ENCODE data around the gene DESI1.
"Not testable (repeated sequence)": the region's sequence is repeated elsewhere in the genome, so short reads cannot be mapped to it uniquely, and the experiment has no call there.

DESI1 gene

DNA sequence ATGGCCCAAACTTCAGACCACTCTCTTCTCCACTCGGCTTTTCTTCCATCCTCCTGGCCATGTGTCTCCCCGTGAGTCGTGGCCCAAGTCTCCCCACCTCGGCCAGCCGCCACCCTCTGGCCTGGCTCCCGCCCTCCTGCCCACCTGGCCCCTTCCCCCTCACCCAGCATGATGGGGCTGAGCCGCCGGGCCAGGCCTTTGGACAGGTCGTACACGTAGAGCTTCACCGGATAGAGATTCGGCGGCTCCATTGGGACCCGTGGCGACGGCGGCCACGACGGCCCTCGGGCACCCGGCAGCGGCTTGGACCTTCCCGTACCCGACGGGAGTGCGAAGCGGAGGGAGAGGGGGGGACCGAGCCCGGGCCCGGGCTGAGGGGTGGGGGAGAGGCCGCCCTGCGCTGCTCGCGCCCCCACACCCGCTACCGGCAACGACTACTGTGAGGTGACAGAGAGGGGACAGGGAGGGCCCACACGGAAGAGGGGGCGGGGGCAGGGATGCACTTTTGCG is at the start of gene DESI1:
Gene DESI1, minus strand, starts transcription at position 455 of the 510 bp plus-strand sequence. Its CDS starts 204 bp downstream, at position 251.
- peak; percentile 27 for DNase-seq (ENCODE audit: low spot score)

DNA sequence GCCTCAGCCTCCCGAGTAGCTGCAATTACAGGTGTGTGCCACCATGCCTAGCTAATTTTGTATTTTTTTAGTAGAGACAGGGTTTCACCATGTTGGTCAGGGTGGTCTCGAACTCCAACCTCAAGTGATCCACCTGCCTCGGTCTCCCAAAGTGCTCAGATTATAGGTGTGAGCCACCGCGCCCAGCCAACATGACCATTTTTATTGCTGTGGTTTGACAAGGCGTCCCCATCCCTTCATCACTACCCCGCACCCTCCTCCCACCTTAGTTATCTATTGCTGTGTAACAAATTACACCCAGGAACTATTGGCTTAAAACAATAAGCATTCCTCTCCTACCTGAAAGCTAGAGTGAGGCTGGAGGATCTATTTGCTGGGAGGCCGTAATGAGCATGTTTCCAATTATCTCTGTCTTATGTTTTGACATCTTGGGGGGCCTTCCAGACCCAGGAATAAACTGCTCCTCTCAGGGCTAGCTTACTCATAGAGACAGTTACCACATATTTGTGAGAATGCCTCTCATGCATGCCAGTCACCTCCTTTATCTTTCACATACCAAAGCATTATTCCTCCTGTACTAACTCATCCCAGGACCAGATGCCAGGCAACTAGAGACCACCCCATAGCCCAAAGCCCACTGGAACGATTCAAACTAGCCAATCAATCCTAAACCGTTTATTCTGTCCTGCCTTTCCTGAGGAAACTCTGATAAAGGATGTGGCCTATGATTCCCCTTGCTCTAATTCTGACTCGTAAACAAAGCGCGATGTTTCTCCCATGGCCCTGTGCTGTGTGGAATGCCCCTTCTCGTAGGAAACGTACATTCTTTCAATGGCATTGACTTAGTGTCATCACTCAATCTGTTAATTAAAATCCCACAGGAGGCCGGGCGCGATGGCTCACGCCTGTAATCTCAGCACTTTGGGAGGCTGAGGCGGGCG is 48.4 kb upstream of the DESI1 start:
- peak; percentile 59 for DNase-seq (ENCODE audit: low spot score)

DNA sequence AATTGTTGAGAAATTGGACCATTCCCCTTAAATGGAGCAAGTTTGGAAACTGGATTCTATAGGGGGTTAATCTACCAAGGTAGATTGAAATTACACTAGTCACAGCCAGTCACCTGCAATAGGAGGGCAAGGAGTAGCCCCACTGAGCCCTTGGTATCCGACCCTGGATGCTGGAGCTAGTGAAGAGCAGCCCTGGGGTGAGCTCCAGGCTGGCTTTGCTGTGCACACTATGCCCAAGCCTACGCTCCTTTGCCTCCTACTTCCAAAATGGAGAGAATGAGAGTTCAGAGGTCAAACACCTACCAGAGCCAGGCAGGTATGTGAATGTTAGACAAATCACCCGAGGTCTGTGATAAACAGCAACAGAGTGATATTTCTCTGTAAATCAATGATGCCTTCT is 44.1 kb upstream of the DESI1 start:
- DNase-seq (ENCODE audit: low spot score): no peak

GRCh38 chr22:41664490-41664889 is 43.6 kb upstream of the DESI1 start:
- DNase-seq (ENCODE audit: low spot score): no peak

- DNase-seq (ENCODE audit: low spot score): not testable (repeated sequence)
Measured at GRCh38 chr22:41663594-41663993, 42.8 kb upstream of the DESI1 start.

DNA sequence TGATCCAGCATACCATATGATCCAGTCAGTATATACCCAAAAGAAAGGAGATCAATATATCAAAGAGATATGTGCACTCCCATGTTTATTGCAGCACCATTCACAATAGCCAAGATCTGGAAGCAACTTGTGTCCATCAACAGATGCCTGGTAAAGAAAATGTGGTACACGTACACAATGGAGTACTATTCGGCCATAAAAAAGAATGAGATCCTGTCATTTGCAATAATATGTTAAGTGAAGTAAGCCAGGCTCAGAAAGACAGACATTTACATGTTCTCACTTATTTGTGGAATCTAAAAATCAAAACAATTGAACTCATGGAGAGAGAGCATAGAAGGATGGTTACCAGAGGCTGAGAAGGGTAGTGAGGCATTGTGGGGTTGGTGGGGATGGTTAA is 40.9 kb upstream of the DESI1 start:
- no peak for DNase-seq (ENCODE audit: low spot score)

DNA sequence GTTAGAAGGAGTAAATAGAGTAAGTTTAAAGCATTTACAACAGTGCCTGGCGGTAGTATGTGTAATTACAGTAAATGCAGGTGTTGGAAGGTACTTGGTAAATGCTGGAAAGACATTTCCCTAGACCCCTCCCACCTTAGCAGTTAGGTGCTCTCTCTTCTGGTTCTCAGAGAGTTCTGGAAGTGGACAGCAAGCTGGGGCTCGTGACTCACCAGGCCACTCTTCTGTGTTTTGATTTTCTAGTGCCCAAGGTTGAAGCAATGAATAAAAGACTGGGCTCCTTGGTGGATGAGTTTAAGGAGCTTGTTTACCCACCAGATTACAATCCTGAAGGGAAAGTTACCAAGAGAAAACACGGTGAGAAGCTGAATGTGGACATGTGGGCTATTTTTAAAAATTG is 40.2 kb upstream of the DESI1 start:
- DNase-seq (ENCODE audit: low spot score): no peak

- DNase-seq (ENCODE audit: low spot score): no peak
Measured at GRCh38 chr22:41660416-41660815, 39.6 kb upstream of the DESI1 start.

GRCh38 chr22:41659941-41660340 is 39.1 kb upstream of the DESI1 start:
- no peak for DNase-seq (ENCODE audit: low spot score)

DNA sequence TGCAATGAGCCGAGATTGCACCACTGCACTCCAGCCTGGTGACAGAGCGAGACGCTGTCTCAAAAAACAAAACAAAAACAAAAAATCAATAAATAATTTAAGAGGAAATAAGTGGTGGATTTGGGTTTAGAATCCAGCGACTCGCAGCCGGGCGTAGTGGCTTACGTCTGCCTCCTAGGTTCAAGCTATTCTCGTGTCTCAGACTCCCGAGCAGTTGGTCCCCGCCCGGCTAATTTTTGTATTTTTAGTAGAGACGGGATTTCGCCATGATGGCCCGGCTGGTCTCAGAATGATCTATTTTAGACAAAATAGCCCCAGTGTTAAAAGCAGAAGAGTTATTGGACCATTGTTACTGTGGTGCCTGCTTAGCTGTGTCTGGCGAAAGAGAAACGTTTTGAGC is 38.0 kb upstream of the DESI1 start:
- no peak for DNase-seq (ENCODE audit: low spot score)

DNA sequence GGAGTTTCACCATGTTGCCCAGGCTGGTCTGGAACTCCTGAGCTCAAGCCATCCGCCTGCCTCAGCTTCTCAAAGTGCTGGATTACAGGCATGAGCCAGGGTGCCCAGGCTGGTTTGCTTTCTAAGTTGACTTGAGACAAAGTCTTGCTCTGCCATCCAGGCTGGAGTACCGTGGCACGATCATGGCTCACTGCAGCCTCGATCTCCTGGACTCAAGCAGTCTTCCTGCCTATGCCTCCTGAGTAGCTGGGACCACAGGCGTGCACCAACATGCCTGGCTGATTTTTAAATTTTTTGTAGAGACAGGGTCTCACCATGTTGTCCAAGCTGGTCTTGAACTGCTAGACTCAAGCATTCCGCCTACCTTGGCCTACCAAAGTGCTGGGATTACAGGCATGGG is 36.9 kb upstream of the DESI1 start:
- DNase-seq (ENCODE audit: low spot score): no peak

DNA sequence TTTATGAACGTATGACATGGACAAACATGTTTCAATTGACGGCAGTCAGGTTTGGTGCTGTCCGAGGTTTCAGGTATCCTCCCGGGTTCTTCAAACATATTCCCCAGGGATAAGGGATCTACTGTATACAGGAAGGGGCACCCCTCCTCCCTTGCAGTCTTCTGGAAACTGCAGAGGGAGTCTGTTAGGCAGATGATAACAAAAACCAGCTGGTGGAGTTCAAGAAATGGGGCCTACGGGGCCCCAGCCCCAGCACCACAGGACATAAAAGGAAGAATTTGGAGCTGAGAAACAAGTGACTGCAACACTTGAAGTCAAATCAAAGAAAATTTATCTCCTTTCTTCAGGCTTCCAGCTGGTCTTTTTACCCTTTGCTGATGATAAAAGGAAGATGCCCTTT is 35.7 kb upstream of the DESI1 start:
- DNase-seq (ENCODE audit: low spot score): no peak

DNA sequence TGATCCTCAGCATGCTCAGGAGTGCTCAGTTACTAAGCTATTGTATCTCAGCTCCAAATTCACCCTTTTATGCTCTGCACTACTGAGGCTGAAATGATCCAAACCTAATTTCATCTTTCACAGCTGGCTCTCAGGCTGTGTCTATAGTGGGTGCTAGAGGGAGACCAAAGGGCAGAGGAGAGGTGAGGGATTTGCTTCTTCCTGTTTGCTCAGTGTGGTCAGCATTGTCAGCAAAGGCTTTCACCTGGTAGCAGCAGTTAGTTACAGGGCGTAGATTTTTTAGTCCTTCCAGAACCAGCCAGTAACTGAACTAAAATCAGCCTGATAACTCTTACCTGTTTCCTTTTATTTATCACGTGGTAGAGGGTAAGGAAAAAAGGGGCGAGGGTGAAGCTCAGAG is 33.5 kb upstream of the DESI1 start:
- no peak for DNase-seq (ENCODE audit: low spot score)

DNA sequence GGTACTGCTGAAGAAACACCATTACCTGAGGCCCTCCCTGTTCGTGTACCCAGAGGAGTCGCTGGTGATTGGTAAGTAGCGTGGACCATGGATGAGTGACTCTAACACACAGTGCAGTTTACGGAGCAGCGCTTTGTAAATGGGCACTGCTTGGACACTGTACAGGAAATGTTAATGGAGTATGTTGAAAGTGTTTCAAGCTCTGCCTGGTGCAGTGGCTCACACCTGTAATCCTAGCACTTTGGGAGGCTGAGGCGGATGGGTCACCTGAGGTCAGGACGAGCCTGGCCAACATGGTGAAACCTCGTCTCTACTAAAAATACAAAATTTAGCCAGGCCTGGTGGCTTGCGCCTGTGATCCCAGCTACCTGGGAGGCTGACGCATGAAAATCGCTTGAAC is 30.0 kb upstream of the DESI1 start:
- no peak for DNase-seq (ENCODE audit: low spot score)

- no peak for DNase-seq (ENCODE audit: low spot score)
Measured at GRCh38 chr22:41650229-41650628, 29.4 kb upstream of the DESI1 start.

GRCh38 chr22:41648432-41648831 is 27.6 kb upstream of the DESI1 start:
- DNase-seq (ENCODE audit: low spot score): no peak

DNA sequence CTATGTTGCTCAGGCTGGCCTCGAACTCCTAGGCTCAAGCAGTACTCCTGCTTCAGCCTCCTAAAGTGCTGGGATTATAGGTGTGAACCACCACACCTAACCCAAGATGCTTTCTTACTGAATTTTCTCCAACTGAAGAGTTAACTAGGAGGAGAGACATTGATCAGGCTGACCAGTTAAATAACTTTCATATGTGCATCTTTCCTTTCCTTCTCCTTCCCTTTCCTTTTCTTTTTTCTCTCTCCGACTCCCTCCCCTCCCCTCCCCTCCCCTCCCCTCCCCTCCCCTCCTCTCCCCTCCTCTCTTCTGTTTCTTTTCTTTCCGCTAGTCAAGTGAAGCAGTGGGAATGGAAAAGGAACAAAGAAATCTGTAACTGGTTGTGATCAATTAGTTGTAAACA is 26.9 kb upstream of the DESI1 start:
- no peak for DNase-seq (ENCODE audit: low spot score)

DNA sequence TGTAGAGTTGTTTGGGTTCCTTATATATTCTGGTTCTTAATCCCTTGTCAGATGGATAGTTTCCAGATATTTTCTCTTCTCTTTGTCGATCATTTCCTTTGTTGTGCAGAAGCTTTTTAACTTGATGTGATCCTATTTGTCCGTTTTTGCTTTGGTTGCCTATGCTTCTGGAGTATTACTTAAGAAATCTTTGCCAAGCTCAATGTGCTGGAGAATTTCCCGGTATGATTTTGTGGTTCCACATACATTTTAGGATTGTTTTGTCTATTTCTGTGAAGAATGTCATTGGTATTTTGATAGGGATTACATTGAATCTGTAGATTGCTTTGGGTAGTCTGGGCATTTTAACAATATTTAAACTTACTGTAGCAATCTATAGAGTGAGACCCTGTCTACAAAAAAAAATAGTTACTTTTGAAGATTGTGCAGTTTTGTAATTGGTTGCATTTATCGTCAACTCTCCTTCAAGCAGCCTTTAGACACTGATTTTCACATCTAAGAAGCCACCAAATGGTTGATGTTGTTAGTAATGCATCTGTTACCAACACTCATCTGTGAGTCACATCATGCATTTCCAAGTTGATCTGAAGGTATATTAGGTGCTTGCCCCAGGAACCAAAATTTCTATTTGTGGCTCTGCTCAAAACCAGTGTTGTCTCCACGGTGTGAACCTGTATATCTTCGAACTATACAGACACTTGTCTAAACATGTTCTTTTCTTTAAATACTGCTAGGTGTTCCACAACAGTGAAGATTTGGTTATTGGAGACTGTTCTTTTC is 21.7 kb upstream of the DESI1 start:
- no peak for DNase-seq (ENCODE audit: low spot score)

DNA sequence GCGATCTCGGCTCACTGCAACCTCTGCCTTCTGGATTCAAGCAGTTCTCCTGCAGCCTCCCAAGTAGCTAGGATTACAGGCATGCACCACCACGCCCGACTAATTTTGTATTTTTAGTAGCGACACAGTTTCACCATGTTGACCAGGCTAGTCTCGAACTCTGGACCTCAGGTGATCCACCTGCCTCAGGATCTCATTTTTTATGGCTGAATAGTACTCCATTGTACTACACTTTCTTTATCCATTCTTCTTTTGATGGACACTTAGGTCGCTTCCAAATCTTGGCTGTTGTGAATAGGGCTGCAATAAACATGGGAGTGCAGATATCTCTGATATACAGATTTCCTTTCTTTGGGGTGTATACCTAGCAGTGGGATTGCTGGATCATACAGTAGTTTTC is 21.0 kb upstream of the DESI1 start:
- no peak for DNase-seq (ENCODE audit: low spot score)

DNA sequence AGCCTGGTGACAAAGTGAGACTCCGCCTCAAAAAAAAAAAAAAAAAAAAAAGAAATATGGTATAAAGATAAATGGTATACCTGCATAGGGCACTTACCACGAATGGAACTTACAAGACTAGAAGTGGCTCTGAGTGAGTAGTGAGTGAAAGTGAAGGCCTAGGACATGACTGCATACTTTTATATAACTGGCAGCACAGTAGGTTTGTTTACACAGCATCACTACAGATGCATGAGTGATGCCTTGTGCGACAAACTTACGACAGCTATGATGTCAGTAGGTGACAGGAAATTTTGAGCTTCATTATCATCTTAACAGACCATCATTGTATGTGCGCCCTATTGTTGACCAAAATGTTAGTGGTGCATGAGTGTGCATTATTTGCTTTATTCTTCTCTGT is 17.9 kb upstream of the DESI1 start:
- DNase-seq (ENCODE audit: low spot score): no peak

DNA sequence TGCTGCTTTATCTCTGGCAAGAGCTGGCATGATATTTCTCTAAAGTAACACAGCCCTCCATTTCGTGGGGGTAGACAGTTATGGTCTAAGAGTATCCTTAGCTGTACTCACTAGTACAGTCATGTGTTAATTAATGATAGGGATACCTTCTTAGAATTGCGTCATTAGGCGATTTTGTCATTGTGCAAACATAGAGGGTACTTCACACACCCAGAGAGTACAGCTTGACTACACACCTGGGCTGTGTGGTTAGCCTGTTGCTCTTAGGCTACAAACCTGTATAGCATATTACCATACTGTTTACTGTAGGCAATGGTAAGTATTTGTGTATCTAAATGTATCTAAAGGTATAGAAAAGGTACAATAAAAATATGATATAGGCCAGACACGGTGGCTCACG is 17.3 kb upstream of the DESI1 start:
- no peak for DNase-seq (ENCODE audit: low spot score)

- not testable (repeated sequence) for DNase-seq (ENCODE audit: low spot score)
Measured at GRCh38 chr22:41637623-41638022, 16.8 kb upstream of the DESI1 start.

- peak; percentile 44 for DNase-seq (ENCODE audit: low spot score)
Measured at GRCh38 chr22:41636467-41636866, 15.6 kb upstream of the DESI1 start.

Data from AG08395 (cell line).